Measurements from ENCODE around the gene CLK2.
"Not testable (repeated sequence)": the region's sequence is repeated elsewhere in the genome, so short reads cannot be mapped to it uniquely, and the experiment has no call there.

Gene CLK2

DNA sequence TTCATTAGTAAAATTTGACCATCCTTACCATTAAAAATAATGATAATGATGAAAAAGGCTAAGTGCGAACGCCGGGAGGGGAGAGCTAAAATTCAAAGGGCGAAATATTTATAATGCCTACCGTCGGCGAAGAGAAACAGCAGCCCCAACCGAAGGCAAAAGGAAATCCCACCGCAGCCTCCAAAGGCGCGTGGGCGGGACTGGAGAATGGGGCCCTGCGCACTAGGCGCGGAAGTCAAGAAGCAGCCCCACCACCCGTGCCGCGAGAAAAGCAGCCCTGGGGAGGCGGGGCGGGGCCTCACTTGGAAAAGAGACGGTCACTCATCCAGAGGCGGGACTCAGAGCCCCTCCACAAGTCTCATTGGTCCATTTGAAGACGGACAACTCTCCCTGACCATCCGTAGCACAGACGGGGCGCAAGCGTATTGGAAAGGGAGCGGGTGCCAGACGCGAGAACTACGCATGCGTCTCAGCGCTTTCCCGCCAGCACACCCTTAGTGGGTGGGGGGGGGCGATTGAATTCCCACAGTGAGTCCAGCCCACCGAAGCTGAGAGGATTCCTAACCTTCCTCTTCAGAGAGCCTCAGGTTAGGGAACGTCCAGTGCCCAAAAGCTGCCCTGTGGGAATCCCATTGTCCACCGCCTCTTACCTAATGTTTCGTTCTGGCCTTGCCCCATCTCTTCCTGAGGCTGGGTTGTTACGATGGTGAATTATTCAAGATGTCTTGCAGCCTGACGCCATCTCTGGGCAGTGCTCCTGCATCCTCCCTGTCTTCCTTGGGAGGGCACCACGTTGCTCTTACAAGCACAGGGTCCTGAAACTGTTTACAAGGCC is 45.8 kb downstream of the CLK2 start:
- in situ Hi-C loops (cut with HindIII; ENCODE audit: low pct_ligation_motif_present, low sequenced_read_pairs): no loop called here
- no peaks in the 10 kb centered on the region for H3K27me3 ChIP-seq (replicated peaks)

DNA sequence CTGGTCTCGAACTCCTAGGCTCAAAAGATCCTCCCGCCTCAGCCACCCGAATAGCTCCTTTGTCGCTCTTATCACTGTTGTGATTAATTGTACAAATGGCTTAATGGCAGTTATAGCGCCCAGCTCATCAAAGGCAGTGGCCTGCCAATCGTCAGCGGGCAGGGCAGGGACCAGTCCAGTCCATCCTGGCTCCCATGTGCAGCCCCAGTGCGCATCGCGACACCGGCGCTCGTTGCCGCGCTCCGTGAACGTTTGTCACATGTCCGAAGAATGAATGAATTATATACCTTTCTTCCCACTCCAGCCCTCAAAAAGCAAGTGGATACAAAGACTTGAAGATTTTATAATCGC is 46.4 kb downstream of the CLK2 start:
- in situ Hi-C loops (cut with HindIII; ENCODE audit: low pct_ligation_motif_present, low sequenced_read_pairs): no loop called here
- H3K4me3 ChIP-seq (ENCODE audit: low read depth, low read length): peak overlapping the region; percentile 84
- peak; percentile 39 for DNase-seq
- no peaks in the 10 kb centered on the region for H3K27me3 ChIP-seq (replicated peaks)
- H3K36me3 ChIP-seq (replicated peaks): no peaks in the 10 kb centered on the region
- TF ChIP-seq, protein P1, sequence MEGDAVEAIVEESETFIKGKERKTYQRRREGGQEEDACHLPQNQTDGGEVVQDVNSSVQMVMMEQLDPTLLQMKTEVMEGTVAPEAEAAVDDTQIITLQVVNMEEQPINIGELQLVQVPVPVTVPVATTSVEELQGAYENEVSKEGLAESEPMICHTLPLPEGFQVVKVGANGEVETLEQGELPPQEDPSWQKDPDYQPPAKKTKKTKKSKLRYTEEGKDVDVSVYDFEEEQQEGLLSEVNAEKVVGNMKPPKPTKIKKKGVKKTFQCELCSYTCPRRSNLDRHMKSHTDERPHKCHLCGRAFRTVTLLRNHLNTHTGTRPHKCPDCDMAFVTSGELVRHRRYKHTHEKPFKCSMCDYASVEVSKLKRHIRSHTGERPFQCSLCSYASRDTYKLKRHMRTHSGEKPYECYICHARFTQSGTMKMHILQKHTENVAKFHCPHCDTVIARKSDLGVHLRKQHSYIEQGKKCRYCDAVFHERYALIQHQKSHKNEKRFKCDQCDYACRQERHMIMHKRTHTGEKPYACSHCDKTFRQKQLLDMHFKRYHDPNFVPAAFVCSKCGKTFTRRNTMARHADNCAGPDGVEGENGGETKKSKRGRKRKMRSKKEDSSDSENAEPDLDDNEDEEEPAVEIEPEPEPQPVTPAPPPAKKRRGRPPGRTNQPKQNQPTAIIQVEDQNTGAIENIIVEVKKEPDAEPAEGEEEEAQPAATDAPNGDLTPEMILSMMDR (IDR thresholded peaks at IDR 0.05; ENCODE audit: low read depth, low read length, missing control alignments): no peak
- H3K27ac ChIP-seq: peak overlapping the region; percentile 85

More for the DNA sequence above, 45.8 kb downstream of the CLK2 start:
- TF ChIP-seq, protein P1 (IDR thresholded peaks at IDR 0.05; ENCODE audit: low read depth, low read length, missing control alignments): peak; percentile 19
- Histone ChIP-seq H3K4me3 (ENCODE audit: low read depth, low read length) (peak overlapping the region; percentile 84), H3K27ac (peak overlapping the region; percentile 85), H3K36me3 (replicated peaks) (no peaks in the 10 kb centered on the region)
- DNase-seq: peak; percentile 99

DNA sequence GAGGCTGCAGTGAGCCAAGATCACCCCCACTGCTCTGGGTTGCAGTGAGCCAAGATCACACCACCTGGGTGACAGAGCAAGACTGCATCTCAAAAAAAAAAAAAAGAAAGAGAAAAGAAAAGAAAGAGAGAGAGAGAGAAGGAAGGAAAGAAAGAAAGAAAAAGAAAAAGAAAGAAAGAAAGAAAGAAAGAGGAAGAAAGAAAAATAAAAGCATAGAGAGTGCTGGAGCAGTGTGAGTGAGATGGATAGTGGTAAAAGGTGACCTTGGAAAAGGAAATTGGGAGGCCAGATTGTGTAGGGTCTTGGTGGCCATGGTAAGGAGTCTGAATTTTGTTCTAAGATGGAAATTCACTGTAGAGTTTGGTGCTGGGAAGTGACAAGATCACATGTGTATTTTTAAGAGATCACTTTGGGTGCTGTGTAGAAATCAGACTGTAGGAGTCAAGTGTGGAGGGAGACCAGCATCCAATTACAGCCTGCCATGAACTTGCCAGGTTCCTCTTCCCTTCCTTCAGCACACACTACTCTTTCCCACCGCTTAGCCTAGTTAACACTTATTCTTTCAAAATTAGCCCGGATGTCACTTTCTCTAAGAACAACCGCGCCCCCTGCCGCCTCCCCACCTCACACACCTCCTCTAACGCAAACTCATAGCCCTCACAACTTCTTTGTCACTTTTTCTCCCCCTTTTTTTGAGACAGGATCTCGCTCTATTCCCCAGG is 47.0 kb downstream of the CLK2 start:
- Histone ChIP-seq H3K27ac (peak overlapping the region; percentile 85), H3K36me3 (replicated peaks) (no peaks in the 10 kb centered on the region), H3K27me3 (replicated peaks) (no peaks in the 10 kb centered on the region), H3K4me3 (ENCODE audit: low read depth, low read length) (peak overlapping the region; percentile 84)
- in situ Hi-C loops (cut with HindIII; ENCODE audit: low pct_ligation_motif_present, low sequenced_read_pairs): no loop called here
- DNase-seq: peak; percentile 73
- TF ChIP-seq, protein P1 (IDR thresholded peaks at IDR 0.05; ENCODE audit: low read depth, low read length, missing control alignments): peak; percentile 72

DNA sequence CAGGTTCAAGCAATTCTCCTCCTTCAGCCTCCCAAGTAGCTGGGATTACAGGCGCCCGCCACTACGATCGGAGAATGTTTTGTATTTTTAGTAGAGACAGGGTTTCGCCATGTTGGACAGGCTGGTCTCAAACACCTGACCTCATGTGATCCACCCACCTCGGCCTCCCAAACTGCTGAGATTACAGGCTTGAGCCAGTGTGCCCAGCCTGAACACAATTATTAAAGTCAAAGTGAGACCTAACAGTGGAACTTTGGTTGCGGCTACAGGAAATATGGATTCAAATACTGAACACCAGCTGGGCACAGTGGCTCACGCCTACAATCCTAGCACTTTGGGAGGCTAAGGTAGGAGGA is 47.9 kb downstream of the CLK2 start:
- H3K27ac ChIP-seq: peak overlapping the region; percentile 76
- in situ Hi-C loops (cut with HindIII; ENCODE audit: low pct_ligation_motif_present, low sequenced_read_pairs); DNase-seq; H3K27me3 ChIP-seq (replicated peaks); H3K36me3 ChIP-seq (replicated peaks): not testable (repeated sequence)
- H3K4me3 ChIP-seq (ENCODE audit: low read depth, low read length): peak overlapping the region; percentile 5

DNA sequence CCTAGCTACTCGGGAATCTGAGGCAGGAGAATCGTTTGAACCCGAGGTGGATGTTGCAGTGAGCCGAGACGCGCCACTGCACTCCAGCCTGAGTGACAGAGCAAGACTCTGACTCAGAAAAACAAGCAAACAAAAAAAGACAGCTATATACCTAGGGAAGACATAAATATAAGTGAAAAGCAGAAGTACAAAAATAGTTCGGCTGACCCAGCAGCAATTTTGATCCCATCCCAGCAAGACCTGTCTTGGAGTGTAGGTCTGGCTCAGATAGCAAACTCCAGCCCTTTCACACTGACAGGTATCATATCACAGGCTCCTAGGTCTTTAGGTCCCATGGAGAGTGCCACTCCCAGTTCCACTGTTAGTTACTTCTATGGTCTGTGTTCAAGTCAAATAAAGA is 50.3 kb downstream of the CLK2 start:
- TF ChIP-seq, protein P1 (IDR thresholded peaks at IDR 0.05; ENCODE audit: low read depth, low read length, missing control alignments): no peak
- Histone ChIP-seq H3K27me3 (replicated peaks) (no peaks in the 10 kb centered on the region), H3K27ac (no peak overlapping the region), H3K4me3 (ENCODE audit: low read depth, low read length) (no peak overlapping the region), H3K36me3 (replicated peaks) (no peaks in the 10 kb centered on the region)
- DNase-seq: no peak
- in situ Hi-C loops (cut with HindIII; ENCODE audit: low pct_ligation_motif_present, low sequenced_read_pairs): no loop called here

DNA sequence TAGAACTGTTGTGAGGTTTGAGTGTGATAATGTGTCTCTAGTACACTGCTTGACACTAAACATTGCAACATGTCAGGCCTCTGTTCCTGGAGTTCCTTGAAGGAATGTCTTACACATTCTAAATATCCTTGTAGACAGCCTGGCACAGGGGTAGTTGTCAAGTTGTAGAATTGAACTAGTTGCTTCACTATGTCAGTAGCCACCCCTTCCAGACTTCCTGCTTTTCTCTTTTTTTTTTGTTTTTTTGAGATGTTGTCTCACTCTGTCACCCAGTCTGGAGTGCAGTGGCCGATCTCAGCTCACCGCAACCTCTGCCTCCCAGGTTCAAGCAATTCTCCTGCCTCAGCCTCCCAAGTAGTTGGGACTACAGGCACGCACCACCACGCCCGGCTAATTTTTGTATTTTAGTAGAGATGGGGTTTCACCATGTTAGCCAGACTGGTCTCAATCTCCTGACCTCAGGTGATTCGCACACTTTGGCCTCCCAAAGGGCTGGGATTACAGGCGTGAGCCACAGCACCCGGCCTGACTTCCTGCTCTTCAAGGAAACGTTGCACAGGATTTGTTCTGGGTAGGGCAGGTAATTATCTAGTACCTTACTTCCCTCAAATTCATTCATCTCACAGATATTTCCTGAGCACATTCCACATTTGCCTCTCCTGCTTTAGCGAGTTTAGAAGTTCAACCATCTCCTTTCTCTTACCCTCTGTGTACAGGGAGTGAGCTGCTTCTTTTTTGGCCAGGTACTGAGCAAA is 52.9 kb downstream of the CLK2 start:
- H3K27ac ChIP-seq; DNase-seq; H3K4me3 ChIP-seq (ENCODE audit: low read depth, low read length); H3K27me3 ChIP-seq (replicated peaks); in situ Hi-C loops (cut with HindIII; ENCODE audit: low pct_ligation_motif_present, low sequenced_read_pairs); H3K36me3 ChIP-seq (replicated peaks): not testable (repeated sequence)
